Renal cortex interstitium (tissue), 15 donors: ENCODE measurements around the gene MBNL2. TPM values are rescaled to one million over a fixed set of nuclear protein-coding genes. Genes with fewer than 3 reads are reported as not detected.

Experiments
- DNase-seq, 11 donors: peaks; one replicate each; pipeline ENCODE4 v3.0.0-alpha.2; 2013; ENCODE audit warnings: low read depth in 9 of 11, low spot score in 4 of 11; ENCODE audit errors: extremely low read depth in 1 of 11
- long read RNA-seq, 16 experiments: transcript quantifications; one replicate each; lab custom pipeline, GENCODE V29; 2026
- polyA plus RNA-seq, 3 donors: library from polyadenylated mRNA; unstranded; fragments of 120-200 nt; gene quantifications; one replicate each; pipeline ENCODE4 v1.2.1, GENCODE V29; 2013; ENCODE audit not compliant: insufficient read length in 3 of 3

The MBNL2 gene, protein sequence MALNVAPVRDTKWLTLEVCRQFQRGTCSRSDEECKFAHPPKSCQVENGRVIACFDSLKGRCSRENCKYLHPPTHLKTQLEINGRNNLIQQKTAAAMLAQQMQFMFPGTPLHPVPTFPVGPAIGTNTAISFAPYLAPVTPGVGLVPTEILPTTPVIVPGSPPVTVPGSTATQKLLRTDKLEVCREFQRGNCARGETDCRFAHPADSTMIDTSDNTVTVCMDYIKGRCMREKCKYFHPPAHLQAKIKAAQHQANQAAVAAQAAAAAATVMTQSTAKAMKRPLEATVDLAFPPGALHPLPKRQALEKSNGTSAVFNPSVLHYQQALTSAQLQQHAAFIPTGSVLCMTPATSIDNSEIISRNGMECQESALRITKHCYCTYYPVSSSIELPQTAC
- 10 to 100 TPM; 50.7 to 76.4 (median 66.2) TPM for polyA plus RNA-seq
- long read RNA-seq, donor 1, full-length matches to known transcripts: 4 of 41 reads
- long read RNA-seq, donor 1, partial matches to known transcripts: 37 of 41 reads
- long read RNA-seq, donor 1, other reads (novel, unspliced or antisense): 0 of 41 reads
- long read RNA-seq, donor 2, partial matches to known transcripts: 11 of 12 reads
- long read RNA-seq, donor 2, other reads (novel, unspliced or antisense): 0 of 12 reads
- long read RNA-seq, donor 3, full-length matches to known transcripts: 2 of 19 reads
- long read RNA-seq, donor 3, partial matches to known transcripts: 17 of 19 reads
- long read RNA-seq, donor 3, other reads (novel, unspliced or antisense): 0 of 19 reads
- long read RNA-seq, donor 4, full-length matches to known transcripts: 4 of 4 reads
- long read RNA-seq, donor 4, partial matches to known transcripts: 0 of 4 reads
- long read RNA-seq, donor 4, other reads (novel, unspliced or antisense): 0 of 4 reads
- long read RNA-seq, donor 5: 0 reads
- long read RNA-seq, donor 6, full-length matches to known transcripts: 1 of 16 reads
- long read RNA-seq, donor 6, partial matches to known transcripts: 15 of 16 reads
- long read RNA-seq, donor 6, other reads (novel, unspliced or antisense): 0 of 16 reads
- long read RNA-seq, donor 7, full-length matches to known transcripts: 1 of 11 reads
- long read RNA-seq, donor 7, partial matches to known transcripts: 10 of 11 reads
- long read RNA-seq, donor 7, other reads (novel, unspliced or antisense): 0 of 11 reads
- long read RNA-seq, donor 8: 0 reads
- long read RNA-seq, donor 9, full-length matches to known transcripts: 2 of 7 reads
- long read RNA-seq, donor 9, partial matches to known transcripts: 5 of 7 reads
- long read RNA-seq, donor 9, other reads (novel, unspliced or antisense): 0 of 7 reads
- long read RNA-seq, donor 10, full-length matches to known transcripts: 2 of 16 reads
- long read RNA-seq, donor 10, partial matches to known transcripts: 14 of 16 reads
- long read RNA-seq, donor 10, other reads (novel, unspliced or antisense): 0 of 16 reads
- long read RNA-seq, donor 11, full-length matches to known transcripts: 3 of 14 reads
- long read RNA-seq, donor 11, partial matches to known transcripts: 11 of 14 reads
- long read RNA-seq, donor 11, other reads (novel, unspliced or antisense): 0 of 14 reads
- long read RNA-seq, donor 12: 0 reads
- long read RNA-seq, donor 13: 0 reads
- long read RNA-seq, donor 14, partial matches to known transcripts: 7 of 7 reads
- long read RNA-seq, donor 14, other reads (novel, unspliced or antisense): 0 of 7 reads
- long read RNA-seq, donor 15, full-length matches to known transcripts: 2 of 7 reads
- long read RNA-seq, donor 15, partial matches to known transcripts: 5 of 7 reads
- long read RNA-seq, donor 15, other reads (novel, unspliced or antisense): 0 of 7 reads
- long read RNA-seq, donor 16, full-length matches to known transcripts: 11 of 59 reads
- long read RNA-seq, donor 16, partial matches to known transcripts: 40 of 59 reads
- long read RNA-seq, donor 16, other reads (novel, unspliced or antisense): 8 of 59 reads

DNA sequence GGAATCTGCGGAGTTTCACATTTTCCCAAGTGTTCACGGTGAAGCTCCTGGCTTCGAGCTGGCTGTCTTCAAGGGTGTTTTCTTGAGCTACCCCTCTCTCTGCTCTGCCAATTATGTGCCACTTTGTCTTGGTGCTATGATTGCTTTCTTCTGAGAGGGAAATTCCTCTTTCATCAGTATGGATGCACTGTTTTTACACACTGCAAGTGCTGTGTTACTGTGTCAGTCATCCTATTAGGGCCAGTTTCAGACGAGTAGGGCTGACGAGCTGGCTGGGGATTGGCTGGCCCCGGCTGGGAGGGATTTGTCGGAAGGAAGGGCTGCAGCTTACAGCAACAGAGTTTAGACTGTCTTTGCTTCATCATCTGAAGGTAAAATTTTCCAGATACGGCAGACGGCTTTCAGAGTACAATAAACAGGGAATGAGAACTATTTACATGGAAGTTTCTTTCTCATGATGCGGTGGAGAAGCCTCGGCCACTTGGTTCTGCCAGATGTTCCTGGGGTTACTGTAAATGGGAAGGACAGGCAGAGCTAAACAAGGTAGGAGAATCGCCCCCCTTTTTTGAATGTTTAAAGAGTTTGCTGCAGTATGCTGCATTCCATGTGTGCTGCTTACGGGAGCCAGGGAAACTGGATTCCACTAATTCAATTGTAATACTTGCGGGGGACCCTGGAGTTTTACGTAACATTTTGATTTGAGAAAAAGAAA is at the start of gene MBNL2:
MBNL2 (plus strand) TSS at position 345 of the 712 bp plus-strand sequence. CDS start 53,903 bp downstream, outside the sequence.
- peak; percentile 77 to 95 (median 88) for DNase-seq

DNA sequence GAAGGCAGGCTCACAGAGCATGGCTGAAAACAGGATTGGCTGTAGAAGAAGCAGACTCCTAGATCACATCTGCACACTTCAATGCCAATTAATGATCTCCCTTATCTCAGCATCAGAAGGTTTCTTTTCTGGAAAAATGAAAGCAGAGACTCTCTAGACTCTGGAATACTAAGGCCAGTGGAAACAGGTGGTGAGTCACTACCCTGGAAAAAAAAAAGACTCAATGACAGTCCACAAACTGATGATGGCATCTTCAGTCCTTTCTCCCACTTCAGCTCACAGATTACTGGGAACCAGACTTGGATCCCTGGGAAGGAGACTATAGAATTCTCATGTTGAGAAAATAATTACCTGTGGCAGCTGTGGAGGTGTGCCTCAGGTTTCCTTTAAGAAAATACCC is 47.5 kb upstream of the MBNL2 start:
- DNase-seq: no peak

DNA sequence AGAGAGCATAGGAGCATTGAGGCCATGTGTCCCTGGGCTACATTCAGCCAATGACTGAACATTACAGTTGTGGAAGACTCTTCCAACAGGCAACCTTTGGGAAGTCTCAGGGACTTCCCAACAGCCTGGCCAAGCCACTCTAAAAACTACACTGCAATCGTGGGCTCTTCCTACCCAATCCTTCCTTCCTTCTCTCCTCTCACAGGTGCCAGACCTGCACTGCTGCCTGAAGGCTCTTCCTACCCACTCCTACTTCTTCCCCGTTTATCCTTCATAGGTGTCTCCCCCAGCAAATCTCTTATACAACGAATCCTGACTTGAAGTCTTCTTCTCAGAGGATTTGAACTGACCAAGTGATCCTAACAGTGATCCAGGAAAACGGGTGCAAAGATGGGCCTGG is 47.1 kb upstream of the MBNL2 start:
- no peak for DNase-seq

DNA sequence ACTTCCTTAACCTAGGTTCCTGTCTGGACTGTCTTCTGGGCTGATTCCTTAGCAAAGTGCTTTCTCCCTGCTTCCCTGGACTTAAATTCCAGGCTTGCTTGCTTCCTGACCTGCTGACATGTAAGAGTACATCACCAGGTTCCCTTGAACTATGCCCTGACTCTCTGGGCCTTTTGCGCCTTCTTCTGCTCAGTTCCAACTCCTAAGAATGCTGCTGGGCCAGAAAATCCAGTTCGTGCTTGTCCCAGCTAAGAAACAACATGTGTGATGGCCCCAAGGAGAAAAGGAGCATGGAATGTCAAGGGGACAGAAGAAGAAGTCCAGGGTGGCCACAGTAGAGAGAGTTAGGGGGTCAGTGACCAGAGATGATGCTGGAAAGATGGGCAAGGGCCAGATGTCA is 42.6 kb upstream of the MBNL2 start:
- no peak for DNase-seq

DNA sequence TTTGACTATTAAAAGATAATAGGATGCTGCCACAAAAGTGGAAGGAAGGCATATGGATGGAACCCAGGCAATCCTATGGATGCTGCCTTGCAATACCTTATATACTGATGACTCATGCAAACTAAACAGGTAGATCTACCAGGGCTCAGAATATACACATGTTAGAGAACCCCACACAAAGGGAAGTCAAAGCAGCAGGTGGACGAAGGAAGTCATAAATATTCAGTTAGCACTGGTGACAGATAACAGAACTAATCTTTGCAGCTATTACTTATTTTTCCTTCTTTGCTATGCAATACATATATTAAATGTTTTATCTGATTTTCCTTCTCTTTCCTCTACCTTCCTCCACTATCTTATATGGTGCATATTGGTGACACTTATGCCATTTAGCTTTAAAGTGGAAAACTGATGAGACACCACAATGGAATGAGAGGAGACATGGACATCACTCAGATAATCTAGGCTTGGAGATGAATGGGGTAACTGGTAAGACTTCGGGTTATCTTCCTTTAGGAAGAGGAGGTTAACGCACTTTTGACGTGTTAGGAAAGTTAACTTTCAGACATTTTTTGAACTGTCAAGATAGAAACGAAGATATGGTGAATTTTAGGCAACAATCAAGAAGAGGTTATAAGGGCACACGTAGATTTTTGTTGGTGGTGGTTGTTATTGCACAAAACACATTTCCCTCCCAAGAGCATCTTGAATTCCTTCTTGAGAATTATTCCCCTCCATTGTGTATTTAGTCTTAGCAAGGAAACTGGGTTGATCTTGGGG is 39.8 kb upstream of the MBNL2 start:
- DNase-seq: no peak

DNA sequence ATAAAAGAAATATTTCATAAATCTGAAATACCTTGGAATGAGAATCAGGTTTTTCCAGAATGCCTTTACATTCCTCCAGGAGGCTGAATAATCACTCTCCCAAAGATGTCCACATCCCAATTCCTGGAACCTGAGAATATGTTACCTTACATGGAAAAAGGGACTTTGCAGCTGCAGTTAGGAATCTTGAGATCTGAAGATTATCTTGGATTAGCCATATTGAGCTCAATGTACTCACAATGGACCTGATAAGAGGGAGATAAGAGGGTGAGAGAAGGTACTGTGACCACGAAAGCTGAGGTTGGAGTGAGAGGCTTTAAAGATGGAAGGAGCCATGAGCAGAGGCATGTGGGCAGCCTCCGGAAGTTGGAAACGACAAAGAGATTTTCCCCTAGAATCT is 36.8 kb upstream of the MBNL2 start:
- DNase-seq: no peak

DNA sequence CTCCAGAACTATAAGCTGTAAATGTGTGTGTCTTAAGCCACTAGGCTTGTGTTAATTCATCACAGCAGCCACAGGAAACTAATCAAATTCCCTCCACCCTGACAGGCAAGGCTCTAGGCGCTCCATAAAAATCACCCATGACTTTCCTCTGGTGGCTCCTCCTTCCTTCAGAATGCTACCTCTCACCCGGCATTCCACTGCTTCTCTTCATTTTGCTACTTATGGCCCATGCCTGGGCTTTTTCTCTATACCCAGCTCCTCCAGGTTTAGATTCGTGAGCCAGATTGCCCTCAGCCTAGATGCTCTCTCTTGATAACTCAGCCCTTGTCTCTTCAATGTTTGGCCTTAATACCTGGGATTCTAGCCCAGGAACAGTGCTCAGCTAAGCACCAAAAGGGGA is 36.4 kb upstream of the MBNL2 start:
- no peak for DNase-seq

DNA sequence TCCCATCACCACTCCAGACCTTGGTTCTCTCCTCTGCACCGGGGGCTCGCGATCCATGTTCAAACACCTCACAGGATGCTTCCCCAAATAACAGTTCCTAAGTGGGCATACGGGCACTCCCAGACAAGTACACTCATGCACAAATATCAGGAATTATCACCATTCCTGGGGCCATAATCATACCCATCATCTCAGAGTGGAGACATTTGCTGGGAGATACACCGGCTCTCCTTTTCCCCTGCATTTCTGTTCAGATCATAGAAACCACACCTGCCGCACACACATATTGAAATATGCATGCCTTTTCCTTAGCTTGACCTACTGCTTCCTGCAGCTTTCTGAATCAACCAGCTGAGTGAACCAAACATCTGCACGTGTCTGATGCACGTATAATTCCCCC is 33.9 kb upstream of the MBNL2 start:
- no peak for DNase-seq

DNA sequence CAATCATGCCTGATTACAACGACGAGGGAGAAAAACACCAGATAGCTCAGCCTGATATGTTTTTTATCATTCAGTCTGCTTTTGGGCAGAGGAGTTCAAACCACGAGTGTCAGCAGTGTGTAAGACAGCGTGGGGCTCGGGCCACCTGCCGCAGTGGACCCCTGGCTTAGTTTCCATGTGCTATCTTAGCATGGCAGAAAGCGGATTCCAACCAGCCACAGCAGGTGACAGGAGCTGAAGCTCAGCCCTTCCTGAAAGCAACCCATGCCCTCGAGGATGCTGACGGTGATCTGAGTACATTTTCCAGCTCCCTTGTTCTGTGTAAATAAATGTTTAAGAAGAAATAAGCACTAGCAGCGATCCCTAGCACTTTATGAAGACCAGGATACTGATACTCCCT is 32.2 kb upstream of the MBNL2 start:
- DNase-seq: no peak

DNA sequence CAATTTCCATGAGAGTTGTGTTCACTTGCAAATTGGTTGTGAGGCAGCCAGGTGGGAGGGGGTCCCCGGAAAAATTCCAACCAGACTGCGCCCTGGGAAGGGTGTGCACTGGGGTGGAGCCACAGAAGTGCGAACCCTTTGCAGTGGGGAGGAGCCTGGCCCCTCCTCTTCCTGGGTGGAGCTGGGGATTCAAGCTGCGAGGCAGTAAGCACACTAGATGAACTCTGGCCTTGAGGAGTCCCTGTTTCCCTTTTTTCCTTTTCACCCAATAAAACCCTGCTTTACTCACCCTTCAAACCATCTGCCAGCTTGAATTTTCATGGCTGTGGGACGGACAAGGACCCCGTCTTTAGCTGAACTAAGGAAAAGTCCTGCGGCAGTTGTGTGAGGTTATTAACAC is 31.0 kb upstream of the MBNL2 start:
- no peak for DNase-seq

DNA sequence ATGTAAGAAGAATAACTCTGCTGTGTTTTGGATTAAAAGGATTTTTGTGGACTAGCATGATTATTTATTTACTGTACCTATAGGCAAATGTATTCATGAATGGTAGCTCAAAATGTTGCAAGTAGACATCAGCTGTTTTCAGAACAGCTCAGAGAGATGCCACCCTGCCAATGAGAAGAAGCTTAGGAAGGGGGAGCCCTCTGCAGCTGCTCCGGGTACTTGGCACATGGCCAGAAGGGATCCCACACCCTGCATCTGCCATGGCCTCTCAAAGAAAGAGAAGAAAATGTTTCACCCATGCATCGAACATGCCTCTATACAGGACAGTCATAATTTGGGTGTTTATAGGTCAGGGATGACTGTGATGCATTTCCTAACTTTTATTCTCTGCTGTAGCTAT is 30.5 kb upstream of the MBNL2 start:
- no peak for DNase-seq

DNA sequence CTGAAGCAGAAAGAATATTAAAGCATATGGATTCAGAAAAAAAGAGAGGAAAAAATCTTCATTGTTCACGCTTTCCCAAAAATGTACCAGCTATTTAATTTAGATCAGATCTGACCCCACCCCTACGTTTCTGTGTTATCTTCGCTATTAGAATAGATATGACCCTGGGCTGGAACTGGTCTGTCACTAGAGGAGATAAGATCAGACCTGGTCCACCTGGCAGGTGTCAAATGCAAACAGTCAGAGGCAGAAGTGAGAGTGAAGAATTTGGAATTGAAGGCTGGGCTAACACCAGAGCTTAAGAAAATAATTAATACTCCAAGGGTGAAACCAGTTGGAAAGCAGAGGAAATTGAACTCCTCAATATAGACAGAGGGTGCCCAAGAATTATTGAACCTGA is 30.0 kb upstream of the MBNL2 start:
- no peak for DNase-seq

DNA sequence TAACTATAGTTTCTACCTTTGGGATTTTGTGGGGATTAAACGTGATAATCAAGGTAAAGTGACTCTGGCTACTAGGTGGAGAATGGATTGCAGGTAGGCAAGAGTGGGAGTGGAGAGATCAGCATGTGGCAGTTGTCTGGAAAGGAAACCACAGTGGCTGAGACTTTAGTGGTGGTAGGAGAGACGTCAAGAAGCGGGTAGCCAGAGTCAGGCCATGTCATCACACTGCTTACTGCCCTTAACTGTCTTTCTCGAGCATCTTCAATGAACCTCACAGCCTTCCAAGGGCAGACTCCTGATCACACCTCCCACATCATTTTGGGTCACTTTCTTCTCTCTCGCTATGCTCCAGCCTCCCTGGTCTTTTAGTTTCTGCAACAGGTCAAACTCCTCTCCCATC is 28.6 kb upstream of the MBNL2 start:
- DNase-seq: no peak

DNA sequence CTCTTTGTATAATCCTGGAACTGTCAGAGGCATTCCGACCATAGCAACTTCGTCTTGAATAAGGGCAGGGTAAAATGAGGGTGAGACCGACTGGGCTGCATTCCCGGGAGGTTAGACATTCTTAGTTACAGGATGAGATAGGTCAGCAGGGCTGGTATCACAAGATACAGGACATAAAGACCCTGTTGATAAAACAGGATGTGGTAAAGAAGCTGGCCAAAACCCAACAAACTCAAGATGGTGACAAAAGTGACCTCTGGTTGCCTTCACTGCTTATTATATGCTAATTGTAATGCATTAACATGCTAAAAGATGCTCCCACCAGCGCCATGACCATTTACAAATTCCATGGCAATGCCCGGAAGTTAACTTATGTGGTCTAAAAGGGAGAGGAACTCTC is 27.7 kb upstream of the MBNL2 start:
- peak in 1 of 11 donors; percentile 6 for DNase-seq

DNA sequence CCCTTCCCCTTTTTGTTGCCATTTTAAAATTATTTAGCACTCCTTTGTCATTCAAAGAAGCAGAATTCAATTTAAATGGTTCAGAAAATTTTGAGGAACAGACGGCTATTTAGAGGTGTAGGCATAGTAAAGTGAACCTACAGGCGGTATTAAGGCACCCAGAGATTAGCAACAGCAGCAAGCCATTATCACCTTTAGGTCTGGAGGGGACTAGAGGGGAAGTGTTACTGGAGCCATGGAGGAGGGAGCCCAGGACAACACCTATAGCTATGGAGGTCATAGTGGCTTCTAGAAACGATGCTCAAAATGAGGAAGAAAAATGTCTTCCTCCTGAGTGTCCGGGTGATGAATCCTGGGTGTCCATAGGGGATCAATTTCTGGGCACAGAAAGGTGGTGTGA is 25.8 kb upstream of the MBNL2 start:
- DNase-seq: no peak

DNA sequence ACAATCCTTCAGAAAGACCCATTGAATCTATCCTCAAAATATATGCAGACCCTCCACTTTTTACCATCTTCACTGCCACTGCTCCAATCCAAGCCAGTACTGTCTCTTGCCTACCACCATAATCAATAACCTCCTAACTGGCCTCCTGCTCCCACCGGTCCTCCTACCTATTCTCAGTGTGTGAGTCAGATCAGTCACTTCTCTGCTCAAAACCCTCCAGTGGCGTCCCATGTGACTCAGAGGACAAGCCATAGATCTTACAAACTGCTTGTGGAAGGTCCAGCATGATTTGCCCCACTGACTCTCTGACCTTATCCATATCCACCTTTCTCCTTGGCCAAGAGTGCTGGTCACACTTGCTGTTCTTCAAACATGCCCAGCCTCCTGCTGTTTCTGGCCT is 23.4 kb upstream of the MBNL2 start:
- DNase-seq: no peak

DNA sequence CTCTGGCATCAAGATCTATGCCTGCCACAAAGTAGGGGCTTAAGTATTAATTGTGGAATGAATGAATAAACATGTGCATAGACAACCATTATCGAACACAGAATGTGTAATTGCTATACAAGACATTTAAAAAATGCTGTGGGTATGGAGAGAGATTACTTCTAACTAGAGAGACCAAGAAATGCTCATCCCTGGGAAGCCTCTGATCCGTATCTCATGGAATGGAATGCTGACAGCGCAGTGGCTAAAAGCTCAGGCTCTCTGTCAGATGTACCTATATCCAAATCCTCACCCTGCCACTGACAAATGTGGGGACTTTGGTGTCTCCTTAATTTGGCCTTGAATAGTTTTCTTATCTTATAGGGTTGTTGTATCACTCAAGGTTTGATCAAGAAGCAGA is 22.7 kb upstream of the MBNL2 start:
- DNase-seq: no peak
